GM19099 (cell line): ENCODE results near the gene SLC29A4.

Experiments used
- POLR2A ChIP-seq: IDR thresholded peaks from 3 replicates; pipeline ENCODE4 v1.6.1; 2011; ENCODE audit warnings: low read depth; ENCODE audit not compliant: insufficient read length; ENCODE audit errors: extremely low read depth

SLC29A4 gene

DNA sequence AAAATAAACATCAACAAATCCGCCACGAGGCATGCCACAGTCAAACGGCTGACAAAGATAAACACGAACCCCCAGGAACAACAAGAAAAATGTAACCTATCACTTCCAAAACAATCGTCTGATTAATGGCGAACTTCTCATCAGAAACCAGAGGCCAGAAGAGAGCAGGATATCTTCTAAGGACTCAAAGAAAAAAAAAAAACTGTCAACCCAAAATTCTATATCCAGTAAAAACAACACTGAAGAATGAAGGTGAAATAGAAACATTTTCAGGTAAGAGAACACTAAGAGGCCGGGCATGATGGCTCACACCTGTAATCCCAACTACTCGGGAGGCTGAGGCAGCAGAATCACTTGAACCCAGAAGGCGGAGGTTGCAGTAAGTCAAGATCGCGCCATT, 54.3 kb downstream of the SLC29A4 start:
- TF ChIP-seq POLR2A, result no peak

DNA sequence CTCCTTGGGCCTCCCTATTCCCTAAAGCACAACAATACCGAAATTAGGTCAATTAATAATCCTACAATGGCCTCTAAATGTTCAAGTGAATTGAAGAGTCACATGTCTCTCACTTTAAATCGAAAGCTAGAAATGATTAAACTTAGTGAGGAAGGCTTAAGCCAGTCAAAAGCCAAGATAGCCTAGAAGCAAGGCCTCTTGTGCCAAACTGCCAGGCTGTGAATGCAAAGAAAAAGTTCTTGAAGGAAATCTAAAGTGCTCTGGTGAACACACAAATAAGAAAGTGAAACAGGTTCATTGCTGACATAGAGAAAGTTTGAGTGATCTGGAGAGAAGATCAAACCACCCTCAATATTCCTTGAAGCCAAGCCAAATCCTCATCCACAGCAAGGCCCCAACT, 57.2 kb downstream of the SLC29A4 start:
- TF ChIP-seq POLR2A, result no peak

DNA sequence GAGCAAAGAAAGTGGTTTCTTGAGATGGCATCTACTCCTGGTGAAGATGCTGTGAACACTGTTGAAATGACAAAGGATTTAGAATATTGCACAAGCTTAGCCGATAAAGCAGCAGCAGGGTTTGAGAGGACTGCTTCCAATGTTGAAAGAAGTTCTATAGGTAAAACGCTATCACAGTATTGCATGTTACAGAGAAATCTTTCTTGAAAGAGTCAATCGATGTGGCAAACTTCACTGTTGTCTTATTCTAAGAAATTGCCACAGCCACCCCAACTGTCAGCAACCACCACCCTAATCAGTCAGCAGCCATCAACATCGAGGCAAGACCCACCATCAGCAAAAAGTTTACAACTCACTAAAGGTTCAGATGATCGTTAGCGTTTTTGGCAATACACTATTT, 59.9 kb downstream of the SLC29A4 start:
- TF ChIP-seq POLR2A, result no peak

DNA sequence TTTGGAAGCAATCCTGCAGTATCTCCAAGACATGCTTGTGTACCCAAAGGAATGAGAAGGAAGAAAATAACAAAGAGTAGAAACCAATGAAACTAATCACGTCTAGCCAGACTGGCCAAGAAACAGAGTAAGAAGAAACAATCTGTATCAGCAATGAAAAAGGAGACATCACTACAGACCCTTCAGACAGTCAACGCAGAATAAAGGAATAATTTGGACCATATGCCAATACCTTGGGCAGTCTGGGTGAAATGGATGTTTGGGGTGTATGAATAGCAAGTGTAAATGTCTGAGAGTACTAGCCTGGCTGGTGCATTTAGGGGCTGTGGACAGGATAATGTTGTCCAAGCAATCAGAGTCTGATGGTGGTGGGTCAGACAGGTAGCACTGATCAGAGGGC, 61.1 kb downstream of the SLC29A4 start:
- TF ChIP-seq POLR2A, result no peak

DNA sequence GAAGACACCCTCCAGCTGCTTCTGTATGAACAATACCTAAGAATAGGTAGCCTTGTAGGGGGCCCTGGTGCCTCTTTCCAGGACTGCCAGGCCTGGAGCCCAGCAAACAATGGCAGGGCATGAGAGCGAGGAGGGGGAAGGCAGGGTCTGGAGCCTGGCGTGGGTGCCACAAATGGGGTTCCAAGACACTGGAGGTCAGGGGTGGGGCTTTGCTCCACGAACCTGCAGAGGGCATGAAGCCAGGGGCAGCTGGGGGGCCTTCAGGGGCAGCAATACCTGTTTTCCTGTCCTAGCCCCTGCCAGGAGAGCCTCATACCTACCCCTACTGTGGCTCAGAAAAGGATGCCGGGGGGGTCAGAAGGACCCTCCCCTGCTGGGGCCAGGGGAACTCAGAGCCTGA, 61.6 kb downstream of the SLC29A4 start:
- TF ChIP-seq POLR2A, result no peak

DNA sequence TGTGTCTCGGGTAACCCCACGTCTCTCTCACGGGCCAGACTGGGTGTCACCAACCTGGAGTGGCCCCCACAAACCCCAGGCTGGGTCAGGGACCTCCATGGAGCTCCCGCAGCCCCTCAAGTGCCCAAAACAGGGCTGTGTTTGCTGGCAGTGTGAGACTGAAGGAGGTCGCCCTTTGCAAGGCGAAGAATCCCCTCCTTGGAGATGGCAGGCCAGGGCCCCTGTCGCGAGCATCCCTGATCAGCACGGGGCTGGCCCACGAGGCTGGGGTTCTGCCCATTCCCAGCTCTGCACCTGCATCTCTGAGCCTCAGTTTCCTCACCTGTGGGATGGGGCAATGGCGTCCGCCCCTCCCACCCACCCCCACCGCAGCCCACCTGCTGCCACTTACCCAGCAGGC, 62.4 kb downstream of the SLC29A4 start:
- no peak for TF ChIP-seq POLR2A

DNA sequence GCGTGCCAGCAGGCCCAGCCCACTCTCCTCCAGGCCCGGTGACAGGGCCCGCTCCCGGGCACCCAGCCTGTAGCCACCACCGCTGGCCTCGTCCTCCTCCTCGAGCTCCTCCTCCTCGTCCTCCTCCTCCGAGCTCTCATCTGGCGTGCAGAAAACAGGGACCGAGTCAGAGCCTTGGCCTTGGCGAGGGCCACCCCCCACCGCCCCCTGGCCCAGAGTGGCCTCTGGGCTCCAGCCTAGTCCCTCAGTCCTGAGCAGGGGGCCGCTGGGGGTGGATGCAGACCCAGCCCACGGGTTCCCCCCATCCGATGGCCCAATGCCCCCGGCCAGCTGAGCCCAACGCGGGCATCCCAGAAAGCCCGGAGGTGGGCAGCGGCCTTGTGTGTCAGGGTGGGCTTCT, 62.9 kb downstream of the SLC29A4 start:
- TF ChIP-seq POLR2A, result no peak

DNA sequence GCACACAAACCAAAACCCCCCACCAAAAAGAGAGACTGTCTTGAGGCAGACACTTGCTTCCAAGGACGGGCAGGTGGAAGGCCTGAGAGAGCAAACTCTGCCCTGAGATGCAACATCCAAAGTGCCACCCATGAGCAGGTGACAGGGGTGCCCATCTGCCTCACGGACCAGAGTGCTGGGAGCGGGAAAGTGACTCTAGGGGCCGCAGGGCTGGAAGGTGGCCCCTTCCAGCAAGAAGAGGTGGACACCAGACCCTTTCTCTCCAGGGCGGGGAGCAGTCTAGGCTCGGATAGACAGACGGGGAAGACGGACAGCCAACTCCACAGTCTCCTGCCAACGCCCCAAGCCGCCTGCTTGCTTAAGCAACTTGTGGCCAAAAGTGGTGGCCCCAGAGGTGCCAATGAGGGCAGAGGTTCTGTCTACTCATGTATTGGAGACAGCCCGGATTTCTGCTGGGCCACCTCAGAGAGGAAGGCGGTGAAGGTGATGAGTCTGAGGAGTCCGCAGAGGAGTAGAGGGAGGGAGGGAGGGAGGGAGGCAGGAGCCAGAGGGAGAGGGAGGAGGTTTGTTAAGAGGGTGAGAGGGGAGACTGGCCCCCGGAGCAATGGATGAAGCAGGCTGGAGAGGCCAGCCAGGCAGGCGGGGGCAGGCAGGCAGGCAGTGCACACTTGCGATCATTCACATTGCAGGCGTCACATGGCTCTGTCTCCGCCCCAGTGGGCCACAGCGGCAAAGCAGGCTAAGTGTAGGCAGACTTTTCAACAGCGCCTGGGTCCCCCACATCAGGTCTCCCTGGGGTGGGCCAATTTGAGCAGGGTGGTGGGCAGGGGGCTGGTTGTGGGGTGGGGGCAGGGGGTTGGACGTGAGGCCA, 65.6 kb downstream of the SLC29A4 start:
- TF ChIP-seq POLR2A, result no peak

DNA sequence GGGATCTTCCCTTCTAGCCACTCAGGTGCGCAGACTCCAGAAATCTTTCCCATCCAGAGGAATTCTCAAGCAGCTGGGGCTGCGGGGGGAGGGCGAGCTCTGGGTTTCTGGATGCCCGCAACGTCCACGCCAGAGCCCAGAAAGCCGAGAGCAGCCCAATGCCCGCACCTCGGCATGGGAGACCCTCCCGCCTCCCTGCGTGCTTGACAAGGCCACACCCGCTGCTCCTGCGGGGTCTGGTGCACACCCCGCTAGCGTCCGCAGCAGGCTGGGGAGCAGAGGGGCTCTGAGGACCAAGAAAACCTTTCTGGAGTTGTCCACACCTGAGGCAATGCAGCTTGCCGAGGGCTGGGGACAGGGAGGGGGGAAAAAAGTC, 66.2 kb downstream of the SLC29A4 start:
- no peak for TF ChIP-seq POLR2A

DNA sequence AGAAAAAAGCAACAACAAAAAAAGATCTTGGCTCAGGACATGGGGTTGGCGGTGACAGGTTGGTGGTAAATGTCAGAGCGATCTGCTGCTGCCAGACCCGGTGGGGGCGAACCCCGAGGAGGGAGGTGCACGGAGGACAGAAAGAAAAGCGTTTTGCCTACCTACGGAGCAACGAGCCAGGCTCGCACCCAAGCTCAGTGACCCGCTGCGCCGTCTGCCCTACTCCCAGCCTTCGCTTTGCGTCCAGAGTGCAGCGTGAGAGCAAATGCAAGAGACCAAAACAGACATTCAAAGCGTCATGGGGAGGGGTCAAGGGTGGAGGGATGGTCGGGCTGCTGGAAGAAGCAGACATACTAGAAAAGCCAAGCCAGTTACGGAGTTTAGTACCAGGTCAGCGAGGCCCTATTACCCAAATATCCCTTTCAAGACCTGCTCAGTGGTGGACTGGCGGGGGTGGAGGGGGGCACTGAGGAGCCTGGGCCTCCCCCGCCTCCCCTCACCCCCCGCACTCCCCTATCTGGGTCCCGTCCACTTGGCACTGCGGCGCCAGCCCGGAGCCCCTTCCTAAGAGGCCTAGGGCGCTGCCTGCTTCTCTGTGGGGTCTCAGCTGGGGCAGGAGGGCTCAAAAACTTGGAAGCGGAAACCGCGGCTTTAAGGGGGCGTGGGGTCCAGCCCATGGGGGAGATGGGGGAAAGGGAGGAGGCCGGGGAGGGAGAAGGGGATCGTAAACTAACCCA, 66.9 kb downstream of the SLC29A4 start:
- TF ChIP-seq POLR2A, result no peak

DNA sequence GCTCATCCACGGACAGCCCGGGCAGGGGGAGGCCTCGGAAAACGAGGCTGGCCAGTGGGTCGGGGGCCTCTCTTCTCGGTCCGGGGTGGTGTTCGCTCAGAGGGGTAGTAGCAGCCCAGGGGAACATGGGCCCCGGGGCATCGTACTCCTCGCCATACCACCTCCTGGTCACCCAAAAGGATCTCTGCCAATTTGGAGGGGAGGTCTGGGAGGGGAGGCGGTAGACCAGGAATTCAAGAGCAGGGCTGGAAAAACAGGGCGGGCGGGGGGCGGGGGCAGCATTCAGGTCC, 67.4 kb downstream of the SLC29A4 start:
- TF ChIP-seq POLR2A, result no peak

DNA sequence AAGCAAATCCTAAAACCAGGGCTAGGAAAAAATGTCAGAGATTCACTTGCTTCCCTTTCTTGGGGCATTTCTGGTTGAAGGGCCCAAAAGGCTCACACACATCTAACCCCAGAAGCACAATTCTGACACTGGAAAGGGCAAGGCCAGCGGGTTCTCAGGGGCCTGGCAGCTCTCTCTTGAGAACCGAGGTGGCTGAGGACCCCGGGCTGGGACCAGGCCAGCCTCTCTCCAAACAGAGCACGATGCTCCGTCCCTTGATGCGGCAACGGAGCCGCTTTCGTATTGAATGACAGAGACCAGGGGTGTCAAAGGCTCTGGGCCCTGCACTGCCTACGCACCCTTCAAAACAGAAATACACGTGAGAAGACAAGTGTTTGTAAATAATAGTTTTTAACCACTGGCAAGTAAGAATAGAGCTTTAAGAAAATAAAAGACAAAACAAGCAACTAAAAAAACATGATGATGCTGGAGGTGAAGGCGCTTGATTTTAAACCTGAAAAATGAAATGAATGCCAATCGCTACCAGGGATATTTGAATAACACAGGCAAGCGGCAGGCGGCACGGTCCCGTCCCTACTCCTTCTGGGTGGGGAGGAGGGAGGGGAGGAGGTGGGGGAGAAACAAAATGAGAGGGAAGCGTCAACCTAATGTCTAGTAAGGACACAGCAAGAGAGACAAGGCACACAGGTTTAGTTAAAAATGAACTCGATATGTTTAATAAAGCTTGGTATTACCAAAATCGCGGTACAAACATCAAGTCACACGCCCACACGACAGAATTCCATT, 68.0 kb downstream of the SLC29A4 start:
- TF ChIP-seq POLR2A, result no peak

DNA sequence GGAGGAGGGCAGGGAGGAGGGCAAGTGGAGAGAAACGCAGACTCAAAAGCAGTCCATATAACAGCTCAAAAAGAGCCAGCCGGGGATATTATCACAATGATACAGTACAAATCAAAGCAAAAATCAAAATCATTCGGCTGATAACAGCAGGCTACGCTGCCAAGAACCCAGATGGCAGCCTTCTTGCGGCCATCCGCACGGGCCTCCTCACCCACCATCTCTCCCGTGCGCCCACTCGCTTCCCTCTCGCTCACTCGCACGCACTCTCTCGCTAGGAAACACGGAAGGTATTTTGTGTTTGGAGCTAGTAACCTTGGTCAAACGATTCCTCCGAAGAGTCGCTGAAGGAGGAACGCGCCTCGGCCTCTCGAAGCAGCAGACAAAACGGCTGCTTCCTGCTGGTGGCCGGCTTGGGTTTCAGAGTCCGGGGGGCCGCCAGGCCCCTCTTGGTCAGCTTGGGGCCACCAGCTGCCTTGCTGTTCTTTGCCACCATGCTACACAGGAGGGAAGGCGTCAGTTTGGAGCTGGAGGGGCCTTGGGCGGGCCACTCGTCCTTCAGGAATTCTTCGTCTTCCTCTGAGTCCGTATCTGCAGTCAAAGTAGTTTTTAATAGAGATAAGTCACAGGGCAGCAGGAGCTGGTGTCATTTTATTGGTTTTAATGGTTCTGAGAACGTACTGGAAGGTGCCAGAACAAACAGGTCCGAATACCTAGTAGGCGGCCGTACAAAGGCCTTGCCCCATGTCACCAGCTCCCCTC, 68.9 kb downstream of the SLC29A4 start:
- no peak for TF ChIP-seq POLR2A

DNA sequence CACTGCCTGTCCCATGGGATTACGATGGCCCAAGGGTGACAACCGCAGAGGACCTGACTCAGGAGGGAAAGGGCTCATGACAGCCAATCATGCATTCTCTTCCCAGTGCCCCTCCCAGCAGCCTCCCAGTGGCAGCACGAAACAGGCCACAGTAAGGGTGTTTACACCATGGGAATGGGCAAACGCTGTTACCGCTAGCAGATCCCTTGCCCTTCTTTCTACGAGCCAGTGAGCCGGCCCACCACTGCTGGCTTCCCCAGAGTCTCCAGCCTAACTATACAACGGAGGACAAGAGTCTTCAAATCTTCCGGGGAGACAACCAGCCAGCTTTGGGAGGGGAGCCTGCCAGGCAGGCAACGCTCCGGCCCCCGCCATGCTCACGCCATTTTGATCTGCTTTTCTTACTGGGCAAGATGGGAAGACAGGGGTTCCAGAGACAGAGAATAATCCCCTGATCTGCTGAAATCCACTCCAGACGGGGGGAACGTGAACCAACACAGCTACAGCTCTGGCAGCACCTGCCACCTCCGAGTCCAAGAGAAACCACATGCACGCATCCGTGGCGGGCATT, 69.8 kb downstream of the SLC29A4 start:
- no peak for TF ChIP-seq POLR2A
